Sigmoid colon (tissue), 7 donors: ENCODE measurements around the gene ZBTB24. TPM values are rescaled to one million over a fixed set of nuclear protein-coding genes. Genes with fewer than 3 reads are reported as not detected.

Experiments used
- DNase-seq: peaks from one replicate; pipeline ENCODE4 v3.0.0-alpha.2; 2019
- H3K27ac ChIP-seq, 4 donors: fragments of 200-600 bp; sonication (generic); one replicate each; pipeline ENCODE4 v1.5.1; 2016 to 2019; ENCODE audit warnings: mild to moderate bottlenecking in 1 of 4
- H3K27me3 ChIP-seq, 3 donors: fragments of 200-600 bp; sonication (generic); one replicate each; pipeline ENCODE4 v1.5.1; 2019; ENCODE audit warnings: mild to moderate bottlenecking in 1 of 3
- H3K36me3 ChIP-seq, 4 donors: fragments of 200-600 bp; sonication (generic); one replicate each; pipeline ENCODE4 v1.5.1; 2016 to 2019
- H3K4me1 ChIP-seq, 4 donors: fragments of 200-600 bp; sonication (generic); one replicate each; pipeline ENCODE4 v1.5.1; 2017 to 2019
- H3K4me3 ChIP-seq, 4 donors: fragments of 200-600 bp; sonication (generic); one replicate each; pipeline ENCODE4 v1.5.1; 2017 to 2019; ENCODE audit warnings: mild to moderate bottlenecking in 2 of 4, moderate library complexity in 1 of 4
- H3K9me3 ChIP-seq, 4 donors: fragments of 200-600 bp in 3 of 4; sonication (generic) in 3 of 4; one replicate each; pipeline versions ENCODE4 v1.5.1 to v1.6.1; 2013 to 2019
- EP300 ChIP-seq, 4 donors: sonication (generic); formaldehyde crosslinking; IDR thresholded peaks; one replicate each; pipeline ENCODE4 v1.6.1; 2017; ENCODE audit warnings: antibody characterized with exemption in 4 of 4
- POLR2A ChIP-seq, 2 donors: fragments of 450-650 bp; IDR thresholded peaks; one replicate each; pipeline ENCODE4 v1.6.1; 2016; ENCODE audit warnings: antibody characterized with exemption in 2 of 2, mild to moderate bottlenecking in 2 of 2, moderate library complexity in 2 of 2
- POLR2AphosphoS5 ChIP-seq, 4 donors: sonication (generic); formaldehyde crosslinking; IDR thresholded peaks; one replicate each; pipeline ENCODE4 v1.6.1; 2017; ENCODE audit warnings: antibody characterized with exemption in 4 of 4
- WGBS, 2 donors: extraction: QIAGEN DNeasy Blood & Tissue Kit; methylation state at CpG; one replicate each; pipeline ENCODE4 v1.1.7; 2013; 5-methylcytosine and 5-hydroxymethylcytosine counted together
- intact Hi-C: fragments of 100-400 bp; cut with DNase I; formaldehyde crosslinking; loops from one replicate; pipeline ENCODE4 v1.15.1; 2023
- polyA plus RNA-seq, 3 donors: library from polyadenylated mRNA; stranded (reverse); fragments of 200-250 nt; gene quantifications; one replicate each; pipeline ENCODE4 v1.2.3, GENCODE V29; 2013
- total RNA-seq, 4 donors: library from RNA; depleted of rRNA; stranded (reverse); fragments of >200 nt; gene quantifications; one replicate each; pipeline ENCODE4 v1.1.0, GENCODE V29; 2016
- TF ChIP-seq, protein P1 (sequence below), 4 experiments: fragments of 450-650 bp in 3 of 4; fragments of 200-600 bp in 1 of 4; IDR thresholded peaks; one replicate each; pipeline ENCODE4 v1.5.1; 2016 to 2019; ENCODE audit warnings: antibody characterized with exemption in 4 of 4, mild to moderate bottlenecking in 3 of 4, moderate library complexity in 2 of 4
- donor health status: healthy with polysubstance abuse.
- donor health status: Bipolar disorder and iron deficiency.
- donor health status: healthy.

The ZBTB24 gene
- total and polyA plus RNA-seq, 7 donors: 2.1 to 8.2 (median 5.1) TPM

DNA sequence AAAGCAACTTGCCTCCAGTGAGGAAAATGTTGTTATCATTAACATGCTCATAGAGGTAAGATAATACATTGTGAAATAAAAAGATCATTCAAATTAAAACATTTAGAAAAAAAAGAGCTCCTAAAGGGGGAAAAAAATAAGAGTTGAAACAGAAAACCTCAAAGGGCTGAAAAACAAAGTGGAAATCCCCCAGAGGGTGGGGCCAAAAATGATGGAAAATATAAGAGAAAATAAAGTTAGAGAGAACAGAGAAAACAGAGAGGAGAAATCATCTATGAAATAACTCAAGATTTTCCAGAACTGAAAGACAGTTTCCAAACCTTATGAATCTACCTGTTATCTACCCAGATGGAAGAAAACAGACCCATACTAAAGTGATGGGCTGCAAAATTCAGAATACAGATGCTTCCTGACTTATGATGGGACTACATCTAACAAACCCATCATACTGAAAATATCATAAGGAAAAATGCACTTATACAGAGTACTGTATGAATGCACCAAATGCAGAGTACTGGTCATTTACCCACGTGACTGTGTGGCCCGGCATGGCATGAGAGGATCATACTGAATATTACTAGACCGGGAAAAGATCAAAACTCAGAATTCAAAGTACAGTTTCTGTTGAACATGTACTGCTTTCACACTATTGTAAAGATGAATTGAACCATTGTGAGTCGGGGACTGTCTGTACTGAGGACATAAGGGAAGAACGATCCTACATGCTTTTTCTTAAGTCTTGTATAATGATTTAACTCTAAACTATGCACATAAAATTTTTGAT, 4.0 kb downstream of the ZBTB24 start:
- peaks cover 3 to 55% (median 46%) of the 10 kb centered on the region in 4 donors for H3K4me1 ChIP-seq
- intact Hi-C loops: no loop called here
- peaks cover 0 to 45% (median 6%) of the 10 kb centered on the region in 4 donors for H3K36me3 ChIP-seq
- H3K27ac ChIP-seq: no peak overlapping the region
- WGBS, 2 donors: 58 to 69% methylated on average over 5 of the region's 5 CpGs
- no peaks in the 10 kb centered on the region for H3K9me3 ChIP-seq
- H3K27me3 ChIP-seq: no peaks in the 10 kb centered on the region
- no peak for DNase-seq
- TF ChIP-seq POLR2A (IDR thresholded peaks at IDR 0.05) (no peak), POLR2AphosphoS5 (IDR thresholded peaks at IDR 0.05) (no peak), EP300 (IDR thresholded peaks at IDR 0.05) (no peak)
- TF ChIP-seq, protein P1, sequence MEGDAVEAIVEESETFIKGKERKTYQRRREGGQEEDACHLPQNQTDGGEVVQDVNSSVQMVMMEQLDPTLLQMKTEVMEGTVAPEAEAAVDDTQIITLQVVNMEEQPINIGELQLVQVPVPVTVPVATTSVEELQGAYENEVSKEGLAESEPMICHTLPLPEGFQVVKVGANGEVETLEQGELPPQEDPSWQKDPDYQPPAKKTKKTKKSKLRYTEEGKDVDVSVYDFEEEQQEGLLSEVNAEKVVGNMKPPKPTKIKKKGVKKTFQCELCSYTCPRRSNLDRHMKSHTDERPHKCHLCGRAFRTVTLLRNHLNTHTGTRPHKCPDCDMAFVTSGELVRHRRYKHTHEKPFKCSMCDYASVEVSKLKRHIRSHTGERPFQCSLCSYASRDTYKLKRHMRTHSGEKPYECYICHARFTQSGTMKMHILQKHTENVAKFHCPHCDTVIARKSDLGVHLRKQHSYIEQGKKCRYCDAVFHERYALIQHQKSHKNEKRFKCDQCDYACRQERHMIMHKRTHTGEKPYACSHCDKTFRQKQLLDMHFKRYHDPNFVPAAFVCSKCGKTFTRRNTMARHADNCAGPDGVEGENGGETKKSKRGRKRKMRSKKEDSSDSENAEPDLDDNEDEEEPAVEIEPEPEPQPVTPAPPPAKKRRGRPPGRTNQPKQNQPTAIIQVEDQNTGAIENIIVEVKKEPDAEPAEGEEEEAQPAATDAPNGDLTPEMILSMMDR (IDR thresholded peaks at IDR 0.05): no peak
- peak overlapping the region in 1 of 4 donors; percentile 4 for H3K4me3 ChIP-seq

DNA sequence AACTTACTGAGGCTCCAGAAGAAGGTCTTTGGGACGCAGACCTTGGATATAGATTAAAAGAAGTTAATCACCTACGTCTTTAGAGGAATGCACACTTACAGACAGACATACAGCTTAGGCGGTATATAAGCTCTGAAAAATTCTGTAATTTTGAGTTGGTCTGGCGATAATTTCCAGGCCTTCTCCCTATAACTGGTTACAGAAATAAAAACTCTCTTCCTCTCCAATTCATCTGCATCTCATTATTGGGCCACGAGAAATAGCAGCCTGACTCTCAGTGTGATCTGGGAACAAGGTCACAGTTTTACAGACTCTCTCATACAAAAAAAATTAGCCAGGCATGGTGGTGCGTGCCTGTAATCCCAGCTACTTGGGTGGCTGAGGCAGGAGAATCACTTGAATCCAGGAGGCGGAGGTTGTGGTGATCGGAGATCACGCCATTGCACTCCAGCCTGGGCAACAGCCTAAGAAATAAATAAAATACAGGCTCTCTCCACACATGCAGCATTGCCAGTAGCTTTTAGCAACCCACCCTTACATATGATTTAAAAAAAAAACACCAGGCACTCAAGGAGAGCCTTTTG, 4.7 kb downstream of the ZBTB24 start:
- no peak for DNase-seq
- peaks cover 0 to 53% (median 13%) of the 10 kb centered on the region in 4 donors for H3K36me3 ChIP-seq
- TF ChIP-seq EP300 (IDR thresholded peaks at IDR 0.05) (no peak), POLR2AphosphoS5 (IDR thresholded peaks at IDR 0.05) (no peak), POLR2A (IDR thresholded peaks at IDR 0.05) (no peak)
- TF ChIP-seq, protein P1 (IDR thresholded peaks at IDR 0.05): no peak
- WGBS, 2 donors: 89 to 92% methylated on average over 9 of the region's 9 CpGs
- no peaks in the 10 kb centered on the region for H3K27me3 ChIP-seq
- H3K27ac ChIP-seq: no peak overlapping the region
- no peaks in the 10 kb centered on the region for H3K9me3 ChIP-seq
- peaks cover 3 to 55% (median 46%) of the 10 kb centered on the region in 4 donors for H3K4me1 ChIP-seq
- no peak overlapping the region for H3K4me3 ChIP-seq
- intact Hi-C loops: no loop called here

DNA sequence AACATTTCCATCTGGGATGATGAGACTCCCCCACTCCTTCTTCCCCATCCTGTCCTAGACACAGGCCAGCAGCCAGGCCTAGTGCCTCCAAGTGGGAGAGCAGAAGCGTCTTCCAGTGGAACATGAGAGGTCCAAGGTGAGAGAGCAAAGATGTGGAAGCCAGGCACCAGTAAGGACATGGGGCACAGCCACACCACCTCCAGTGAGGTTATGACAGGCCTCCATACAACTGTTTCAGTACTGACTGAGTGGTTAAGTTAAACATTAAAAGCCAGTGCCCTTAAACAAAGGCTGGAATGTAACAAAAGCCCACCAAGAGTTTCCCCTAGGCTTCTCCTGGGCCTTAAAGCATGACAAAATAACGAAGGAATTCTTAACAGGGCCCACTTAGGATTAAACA, 5.3 kb downstream of the ZBTB24 start:
- Histone ChIP-seq H3K36me3 (peaks cover 0 to 58% (median 19%) of the 10 kb centered on the region in 4 donors), H3K9me3 (no peaks in the 10 kb centered on the region), H3K27me3 (no peaks in the 10 kb centered on the region), H3K4me1 (peaks cover 3 to 55% (median 46%) of the 10 kb centered on the region in 4 donors), H3K27ac (no peak overlapping the region), H3K4me3 (no peak overlapping the region)
- 73 to 76% methylated on average over 2 of the region's 2 CpGs for WGBS, 2 donors
- intact Hi-C loops: no loop called here
- DNase-seq: no peak
- TF ChIP-seq POLR2AphosphoS5 (IDR thresholded peaks at IDR 0.05) (no peak), EP300 (IDR thresholded peaks at IDR 0.05) (no peak), POLR2A (IDR thresholded peaks at IDR 0.05) (no peak)
- TF ChIP-seq, protein P1 (IDR thresholded peaks at IDR 0.05): no peak

DNA sequence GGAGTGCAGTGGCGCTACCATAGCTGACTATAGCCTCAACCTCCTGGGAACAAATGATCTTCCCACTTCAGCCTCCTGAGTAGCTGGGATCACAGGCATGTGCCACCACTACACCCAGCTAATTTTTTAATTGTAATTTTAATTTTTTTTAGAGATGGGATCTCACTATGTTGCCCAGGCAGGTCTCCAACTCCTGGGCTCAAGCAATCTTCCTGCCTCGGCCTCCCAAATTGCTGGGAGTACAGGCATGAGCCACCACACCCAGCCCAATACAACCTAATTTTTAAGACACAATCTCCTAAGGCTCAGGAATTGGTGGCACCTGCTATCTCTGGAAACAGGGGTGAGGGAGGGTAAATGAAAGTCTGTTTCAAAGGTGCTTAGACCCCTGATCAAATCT, 5.8 kb downstream of the ZBTB24 start:
- no peak for DNase-seq
- no peaks in the 10 kb centered on the region for H3K27me3 ChIP-seq
- H3K4me1 ChIP-seq: peaks cover 3 to 51% (median 43%) of the 10 kb centered on the region in 4 donors
- no peak overlapping the region for H3K27ac ChIP-seq
- no peaks in the 10 kb centered on the region for H3K9me3 ChIP-seq
- H3K36me3 ChIP-seq: peaks cover 0 to 64% (median 21%) of the 10 kb centered on the region in 4 donors
- intact Hi-C loops: no loop called here
- TF ChIP-seq, protein P1 (IDR thresholded peaks at IDR 0.05): no peak
- no peak for TF ChIP-seq EP300 (IDR thresholded peaks at IDR 0.05)
- TF ChIP-seq POLR2AphosphoS5 (IDR thresholded peaks at IDR 0.05): no peak
- TF ChIP-seq POLR2A (IDR thresholded peaks at IDR 0.05): no peak
- WGBS, 2 donors: 96% methylated on average over 2 of the region's 2 CpGs
- no peak overlapping the region for H3K4me3 ChIP-seq
